Activated CD4-positive, alpha-beta memory T cell treated with anti-CD3 and anti-CD28 coated beads for 36 hours (primary cell): Measurements from ENCODE around the gene TMEM74B. TPM values are rescaled to one million over a fixed set of nuclear protein-coding genes. Genes with fewer than 3 reads are reported as not detected.

Experiments used
- CTCF ChIA-PET: fragments of 350-600 bp; sonication (Branson Sonifier 250); formaldehyde crosslinking; loops from one replicate; lab custom pipeline; 2021; ENCODE audit warnings: antibody characterized with exemption, inconsistent platforms; lab: Charles Lee
- POLR2A ChIA-PET: fragments of 350-600 bp; sonication (Branson Sonifier 250); formaldehyde crosslinking; loops from one replicate; lab custom pipeline; 2021; ENCODE audit warnings: antibody characterized with exemption; lab: Charles Lee
- DNase-seq: peaks from one replicate; pipeline ENCODE4 v3.0.0-alpha.2; 2020
- H3K27ac Mint-ChIP-seq: one replicate; pipeline ENCODE4 v1.8.0; 2021; ENCODE audit warnings: mixed read lengths
- H3K27me3 Mint-ChIP-seq: one replicate; pipeline ENCODE4 v1.8.0; 2021; ENCODE audit warnings: mixed read lengths
- H3K36me3 Mint-ChIP-seq: one replicate; pipeline ENCODE4 v1.8.0; 2021; ENCODE audit warnings: mixed read lengths
- H3K4me1 Mint-ChIP-seq: one replicate; pipeline ENCODE4 v1.8.0; 2021; ENCODE audit warnings: low read depth, mixed read lengths
- H3K4me3 Mint-ChIP-seq: one replicate; pipeline ENCODE4 v1.8.0; 2021; ENCODE audit warnings: mild to moderate bottlenecking, mixed read lengths
- H3K9me3 Mint-ChIP-seq: one replicate; pipeline ENCODE4 v1.8.0; 2021; ENCODE audit warnings: mixed read lengths
- intact Hi-C: fragments of 100-400 bp; cut with micrococcal nuclease; formaldehyde crosslinking; loops from one replicate; pipeline ENCODE4 v1.15.1; 2023
- total RNA-seq, 2 experiments: library from RNA; stranded (reverse); gene quantifications; one replicate each; pipeline ENCODE4 v1.2.3, GENCODE V29; 2021

TMEM74B gene
- total RNA-seq, 2 experiments from 2014 or later: 0.63 to 1.3 TPM

- Mint-ChIP-seq H3K9me3 (no peaks in the 10 kb centered on the region), H3K4me1 (peaks cover 33% of the 10 kb centered on the region), H3K27me3 (no peaks in the 10 kb centered on the region), H3K36me3 (no peaks in the 10 kb centered on the region), H3K4me3 (peak overlapping the region; percentile 17), H3K27ac (peak overlapping the region; percentile 84)
- POLR2A ChIA-PET: no interaction called here
- CTCF ChIA-PET: interaction anchor here (1.7 to 6.8 kb wide), 3 partner anchors 13 to 398 kb away, joined by 4 to 45 read pairs (median 19); no protein-coding TSS in a partner anchor
- intact Hi-C loops: loop anchor here (2.0 to 10.0 kb wide), 3 partner anchors 90 to 242 kb away; partner anchors contain the start of gene FKBP1A
- no peak for DNase-seq
Observed at GRCh38 chr20:1214838-1215261, 30.1 kb upstream of the TMEM74B start.

DNA sequence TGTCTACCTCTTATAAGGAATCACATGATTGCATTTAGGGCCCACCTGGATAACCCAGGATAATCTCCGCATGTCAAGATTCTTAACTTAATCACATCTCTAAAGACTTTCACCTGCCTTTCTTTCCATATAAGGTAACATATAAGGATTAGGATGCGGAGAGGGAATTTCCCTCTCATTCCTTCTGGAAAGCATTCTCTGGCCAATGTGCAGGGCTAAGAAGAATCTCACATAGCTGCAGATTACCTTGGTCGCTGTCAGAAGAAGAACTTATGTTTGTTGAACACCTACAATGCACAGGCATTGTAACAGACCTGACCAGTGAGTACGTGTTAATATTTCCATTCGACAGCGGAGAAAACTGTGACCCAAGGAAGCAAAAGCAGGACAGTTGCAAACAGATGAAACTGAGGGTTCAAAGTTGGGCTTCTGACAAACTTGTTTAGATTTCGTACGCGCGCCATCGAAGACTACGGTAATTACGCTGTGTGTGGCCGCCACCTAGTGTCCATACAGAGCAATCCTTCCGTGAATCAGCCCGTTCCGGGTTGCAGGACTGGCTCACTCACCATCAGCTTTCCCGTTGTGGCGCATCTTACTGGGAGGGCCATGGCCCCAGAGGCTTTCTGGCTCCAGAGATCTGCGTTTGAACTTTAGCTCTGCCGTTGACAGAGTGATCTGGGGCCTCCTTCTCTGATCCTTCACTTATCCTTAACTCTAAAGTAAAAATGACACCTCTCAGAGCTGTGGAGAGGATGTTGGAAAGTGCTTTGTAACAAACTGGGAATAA lies 28.0 kb upstream of the TMEM74B start:
- Mint-ChIP-seq H3K9me3 (no peaks in the 10 kb centered on the region), H3K27ac (no peak overlapping the region), H3K4me1 (peaks cover 33% of the 10 kb centered on the region), H3K4me3 (no peak overlapping the region), H3K36me3 (no peaks in the 10 kb centered on the region), H3K27me3 (no peaks in the 10 kb centered on the region)
- intact Hi-C loops: loop anchor here (1.0 to 10.0 kb wide), 4 partner anchors 92 to 397 kb away; partner anchors contain the start of gene PSMF1
- peak; percentile 84 for DNase-seq
- CTCF ChIA-PET: interaction anchor here (0.6 to 6.8 kb wide), 23 partner anchors 13 to 871 kb away, joined by 3 to 45 read pairs (median 5); partner anchors contain the start of genes PSMF1 and RAD21L1
- POLR2A ChIA-PET: no interaction called here

GRCh38 chr20:1212023-1212422 lies 27.2 kb upstream of the TMEM74B start:
- Mint-ChIP-seq H3K27me3 (no peaks in the 10 kb centered on the region), H3K27ac (no peak overlapping the region), H3K4me1 (peaks cover 33% of the 10 kb centered on the region), H3K36me3 (no peaks in the 10 kb centered on the region), H3K9me3 (no peaks in the 10 kb centered on the region), H3K4me3 (no peak overlapping the region)
- intact Hi-C loops: loop anchor here (2.0 to 10.0 kb wide), 2 partner anchors 93 kb away; partner anchors contain the start of gene PSMF1
- no peak for DNase-seq
- ChIA-PET POLR2A (no interaction called here), CTCF (interaction anchor here (0.6 to 6.8 kb wide), 9 partner anchors 21 to 412 kb away, joined by 3 to 45 read pairs (median 6); partner anchors contain the start of gene PSMF1)

DNA sequence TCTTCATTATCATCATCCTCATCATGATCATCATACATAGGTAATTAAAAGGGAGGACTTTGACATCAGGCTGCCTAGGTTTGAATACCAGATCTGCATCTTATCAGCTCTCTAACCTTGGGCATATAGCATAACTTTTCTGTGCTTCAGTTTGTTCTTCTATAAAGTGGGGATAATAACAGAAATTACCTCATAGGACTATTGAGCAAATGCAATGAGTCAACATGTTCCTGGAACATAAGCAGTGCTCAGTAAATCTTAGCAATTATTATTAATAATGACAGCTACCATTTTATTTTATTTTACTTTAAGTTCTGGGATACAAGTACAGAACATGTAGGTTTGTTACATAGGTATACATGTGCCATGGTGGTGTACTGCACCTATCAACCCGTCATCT lies 25.7 kb upstream of the TMEM74B start:
- Mint-ChIP-seq H3K9me3 (no peaks in the 10 kb centered on the region), H3K27me3 (no peaks in the 10 kb centered on the region), H3K4me1 (peaks cover 19% of the 10 kb centered on the region), H3K4me3 (no peak overlapping the region), H3K27ac (no peak overlapping the region), H3K36me3 (no peaks in the 10 kb centered on the region)
- ChIA-PET POLR2A (no interaction called here), CTCF (interaction anchor here (1.3 to 6.8 kb wide), 2 partner anchors 103 to 392 kb away, joined by 5 to 45 read pairs; no protein-coding TSS in a partner anchor)
- intact Hi-C loops: loop anchor here (10.0 kb wide), 1 partner anchor 94 kb away; no protein-coding TSS in a partner anchor
- DNase-seq: no peak

DNA sequence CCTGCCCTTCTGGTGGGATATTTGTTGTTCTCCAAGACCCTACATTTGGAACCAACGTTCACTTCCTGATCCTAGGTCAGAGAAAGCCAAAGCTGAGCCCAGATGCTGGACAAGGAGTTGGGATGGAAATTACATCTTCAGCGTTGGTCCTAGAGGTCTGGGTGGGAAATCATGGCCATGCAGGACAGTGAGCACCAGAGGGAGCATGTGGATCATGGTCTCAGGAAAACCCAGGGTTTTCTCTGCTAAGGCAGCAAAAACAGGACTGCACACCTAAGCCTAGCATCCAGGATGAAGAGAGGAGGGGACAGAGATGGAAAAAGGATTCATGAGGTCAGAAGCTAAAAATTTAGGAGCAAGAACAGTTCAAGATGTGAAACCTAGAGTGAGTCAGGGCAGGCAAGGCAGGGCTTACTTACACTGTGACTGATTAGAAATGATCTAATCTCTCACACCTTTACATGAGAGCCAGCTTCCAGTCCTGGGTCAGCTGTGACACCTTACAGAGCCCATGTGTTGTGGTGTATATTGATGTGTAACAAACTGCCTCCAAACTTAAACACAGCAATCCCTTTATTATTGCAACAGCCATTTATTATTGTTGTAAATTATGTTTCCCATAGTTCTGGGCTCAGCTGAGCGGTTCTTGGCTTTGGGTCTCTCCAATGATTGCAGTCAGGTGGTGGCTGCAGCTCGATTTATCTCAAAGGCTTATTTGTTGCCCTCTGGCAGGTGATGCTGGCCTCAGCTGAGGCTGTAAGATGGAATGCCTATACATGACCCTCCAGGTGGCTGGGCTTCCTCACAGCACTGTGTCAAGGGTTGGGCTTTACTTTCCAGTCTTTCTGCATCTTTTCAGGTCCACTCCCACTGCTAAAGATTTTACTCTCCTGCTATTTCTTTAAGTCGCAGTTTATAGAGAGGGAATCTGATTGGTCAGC lies 24.9 kb upstream of the TMEM74B start:
- Mint-ChIP-seq H3K4me1 (peaks cover 11% of the 10 kb centered on the region), H3K27me3 (no peaks in the 10 kb centered on the region), H3K36me3 (no peaks in the 10 kb centered on the region), H3K27ac (no peak overlapping the region), H3K4me3 (no peak overlapping the region), H3K9me3 (no peaks in the 10 kb centered on the region)
- POLR2A ChIA-PET: no interaction called here
- CTCF ChIA-PET: interaction anchor here (0.8 to 6.8 kb wide), 6 partner anchors 8 to 391 kb away, joined by 3 to 45 read pairs (median 5); partner anchors contain the start of gene TMEM74B
- intact Hi-C loops: loop anchor here (10.0 kb wide), 1 partner anchor 95 kb away; no protein-coding TSS in a partner anchor
- no peak for DNase-seq

DNA sequence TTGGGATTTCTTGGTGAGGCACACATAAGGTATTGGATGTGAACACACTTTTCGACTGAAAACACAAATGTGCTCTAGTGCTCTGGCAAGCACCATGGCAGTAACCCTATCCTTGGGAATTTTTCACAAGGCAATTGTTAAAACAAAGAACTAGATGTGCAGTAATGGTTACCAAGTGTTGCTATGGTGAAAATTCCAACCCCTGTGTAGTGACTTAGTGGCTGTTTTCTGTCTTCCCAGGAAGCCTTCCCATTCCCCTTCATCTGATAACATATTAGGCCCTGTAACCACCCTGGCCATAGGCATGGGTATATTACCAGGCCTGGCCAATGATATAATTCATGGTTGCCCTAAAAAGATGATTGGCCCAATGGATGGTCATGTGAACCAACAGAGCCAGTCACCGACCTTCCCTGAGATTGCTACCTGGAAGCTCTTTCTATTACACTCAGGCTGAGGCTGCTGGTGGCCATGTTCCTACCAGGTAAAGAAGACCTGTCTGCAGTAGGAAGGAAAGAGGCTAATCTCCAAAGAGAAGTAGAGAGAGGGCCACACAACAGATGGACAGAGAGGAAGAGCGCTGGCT lies 22.6 kb upstream of the TMEM74B start:
- Mint-ChIP-seq H3K9me3 (no peaks in the 10 kb centered on the region), H3K27ac (no peak overlapping the region), H3K4me3 (no peak overlapping the region), H3K36me3 (no peaks in the 10 kb centered on the region), H3K27me3 (no peaks in the 10 kb centered on the region), H3K4me1 (no peaks in the 10 kb centered on the region)
- DNase-seq: no peak
- ChIA-PET CTCF (no interaction called here), POLR2A (no interaction called here)
- intact Hi-C loops: no loop called here

- no peak for DNase-seq
- Mint-ChIP-seq H3K4me1 (no peaks in the 10 kb centered on the region), H3K4me3 (no peak overlapping the region), H3K27ac (no peak overlapping the region), H3K27me3 (no peaks in the 10 kb centered on the region), H3K36me3 (no peaks in the 10 kb centered on the region), H3K9me3 (no peaks in the 10 kb centered on the region)
- ChIA-PET POLR2A (no interaction called here), CTCF (interaction anchor here (1.5 kb wide), 1 partner anchor 21 kb away, joined by 3 read pairs; no protein-coding TSS in a partner anchor)
- intact Hi-C loops: no loop called here
Observed at GRCh38 chr20:1206366-1207148, 21.8 kb upstream of the TMEM74B start.

DNA sequence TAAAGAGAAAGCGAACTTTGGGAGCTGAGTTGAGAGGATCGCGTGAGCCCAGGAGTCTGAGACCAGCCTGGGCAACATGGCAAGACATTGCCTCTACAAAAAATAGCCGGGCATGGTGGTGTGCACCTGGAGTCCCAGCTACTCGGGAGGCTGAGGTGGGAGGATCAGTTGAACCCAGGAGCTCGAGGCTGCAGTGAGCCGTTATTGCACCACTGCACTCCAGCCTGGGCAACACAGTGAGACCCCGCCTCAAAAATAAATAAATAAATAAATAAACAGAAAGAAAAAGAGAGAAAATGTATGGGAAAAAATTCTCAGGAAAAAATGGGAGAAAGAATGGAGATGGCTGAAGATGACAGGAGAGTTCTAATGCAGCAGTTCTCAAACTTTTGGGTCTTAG lies 21.0 kb upstream of the TMEM74B start:
- ChIA-PET CTCF (interaction anchor here (1.2 to 1.5 kb wide), 2 partner anchors 21 to 250 kb away, joined by 3 read pairs; no protein-coding TSS in a partner anchor), POLR2A (no interaction called here)
- no peaks in the 10 kb centered on the region for H3K27me3 Mint-ChIP-seq
- no peak for DNase-seq
- H3K27ac Mint-ChIP-seq: no peak overlapping the region
- no peaks in the 10 kb centered on the region for H3K9me3 Mint-ChIP-seq
- H3K36me3 Mint-ChIP-seq: no peaks in the 10 kb centered on the region
- H3K4me1 Mint-ChIP-seq: no peaks in the 10 kb centered on the region
- H3K4me3 Mint-ChIP-seq: no peak overlapping the region
- intact Hi-C loops: no loop called here

GRCh38 chr20:1204576-1204975 lies 19.8 kb upstream of the TMEM74B start:
- H3K4me3 Mint-ChIP-seq: no peak overlapping the region
- ChIA-PET POLR2A (no interaction called here), CTCF (no interaction called here)
- intact Hi-C loops: no loop called here
- no peaks in the 10 kb centered on the region for H3K9me3 Mint-ChIP-seq
- no peaks in the 10 kb centered on the region for H3K27me3 Mint-ChIP-seq
- no peak for DNase-seq
- no peaks in the 10 kb centered on the region for H3K36me3 Mint-ChIP-seq
- H3K27ac Mint-ChIP-seq: no peak overlapping the region
- peaks cover 2% of the 10 kb centered on the region for H3K4me1 Mint-ChIP-seq

DNA sequence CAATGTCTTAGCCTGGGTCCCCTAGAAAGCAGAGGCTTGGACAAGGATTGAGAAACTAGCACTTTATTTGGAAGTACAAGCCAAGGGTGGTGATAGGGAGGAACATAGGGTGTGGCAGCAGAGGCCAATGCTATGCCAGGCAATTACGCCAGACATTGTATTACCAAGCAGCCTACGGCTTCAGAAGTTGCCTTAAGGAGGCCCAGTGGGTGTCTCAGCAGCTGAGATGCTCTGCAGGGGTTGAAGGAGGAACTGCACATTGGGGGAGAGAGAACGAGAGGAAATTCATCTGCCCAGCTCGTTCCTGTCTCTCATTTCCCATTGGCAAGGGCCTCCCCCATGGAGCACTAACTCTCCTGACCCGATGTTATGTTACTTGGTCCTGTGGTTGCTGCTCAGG lies 19.3 kb upstream of the TMEM74B start:
- no peak for DNase-seq
- ChIA-PET POLR2A (no interaction called here), CTCF (no interaction called here)
- H3K4me1 Mint-ChIP-seq: peaks cover 2% of the 10 kb centered on the region
- H3K4me3 Mint-ChIP-seq: no peak overlapping the region
- H3K27me3 Mint-ChIP-seq: no peaks in the 10 kb centered on the region
- intact Hi-C loops: no loop called here
- H3K27ac Mint-ChIP-seq: no peak overlapping the region
- no peaks in the 10 kb centered on the region for H3K36me3 Mint-ChIP-seq
- no peaks in the 10 kb centered on the region for H3K9me3 Mint-ChIP-seq

DNA sequence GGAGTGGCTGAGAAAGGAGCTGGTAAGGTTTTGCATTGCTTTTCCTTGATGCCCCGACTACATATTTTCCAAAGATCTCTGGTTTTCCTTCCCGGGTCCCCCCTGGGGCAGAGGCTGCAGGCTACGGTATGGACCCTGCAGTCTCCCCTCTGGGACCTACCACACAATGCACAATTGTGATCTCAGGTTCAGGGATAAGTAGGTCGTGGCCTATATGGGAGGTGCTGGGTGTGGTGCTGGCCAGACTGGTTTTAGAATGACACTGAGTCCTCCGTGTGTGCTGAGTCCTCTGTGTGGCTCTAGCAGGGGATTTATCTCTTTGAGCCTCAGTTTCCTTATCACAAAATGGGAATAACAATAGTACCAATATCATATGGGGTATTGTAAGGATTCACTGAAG lies 18.8 kb upstream of the TMEM74B start:
- Mint-ChIP-seq H3K27me3 (no peaks in the 10 kb centered on the region), H3K9me3 (no peaks in the 10 kb centered on the region), H3K4me3 (no peak overlapping the region), H3K4me1 (peaks cover 2% of the 10 kb centered on the region), H3K36me3 (no peaks in the 10 kb centered on the region), H3K27ac (no peak overlapping the region)
- intact Hi-C loops: no loop called here
- CTCF ChIA-PET: interaction anchor here (0.6 kb wide), 1 partner anchor 383 kb away, joined by 3 read pairs; no protein-coding TSS in a partner anchor
- no peak for DNase-seq
- POLR2A ChIA-PET: no interaction called here
